GM21526 (cell line): ENCODE results near the gene CDC34.
A peak's percentile ranks its signal among the peaks of the same experiment; 100 is the strongest.

Source experiments
- ATAC-seq: cut with Tn5 transposase; IDR thresholded peaks from one replicate; pipeline ENCODE4 v1.9.1; 2021; ENCODE audit warnings: moderate library complexity; ENCODE audit not compliant: unreplicated experiment, low FRiP score

The CDC34 gene

DNA sequence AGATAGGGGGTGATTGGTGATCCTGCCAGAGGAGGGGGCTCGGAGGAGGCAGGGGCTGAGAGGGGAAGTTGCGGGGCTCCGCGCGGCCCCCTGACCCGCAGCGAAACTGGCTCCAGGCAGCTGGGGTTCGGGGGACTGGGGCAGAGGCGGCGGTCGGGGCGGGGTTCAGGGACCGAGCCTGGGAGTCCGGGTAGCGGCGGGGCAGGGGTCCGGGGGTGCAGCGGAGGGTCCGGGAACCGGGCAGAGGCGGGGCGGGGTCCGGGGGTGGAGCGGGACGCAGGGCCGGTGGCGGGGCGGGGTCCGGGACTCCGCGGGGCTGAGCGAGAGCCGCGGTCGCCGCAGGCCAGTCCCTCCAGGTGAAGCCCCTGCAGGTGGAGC, 34.1 kb upstream of the CDC34 start:
- ATAC-seq = no peak

DNA sequence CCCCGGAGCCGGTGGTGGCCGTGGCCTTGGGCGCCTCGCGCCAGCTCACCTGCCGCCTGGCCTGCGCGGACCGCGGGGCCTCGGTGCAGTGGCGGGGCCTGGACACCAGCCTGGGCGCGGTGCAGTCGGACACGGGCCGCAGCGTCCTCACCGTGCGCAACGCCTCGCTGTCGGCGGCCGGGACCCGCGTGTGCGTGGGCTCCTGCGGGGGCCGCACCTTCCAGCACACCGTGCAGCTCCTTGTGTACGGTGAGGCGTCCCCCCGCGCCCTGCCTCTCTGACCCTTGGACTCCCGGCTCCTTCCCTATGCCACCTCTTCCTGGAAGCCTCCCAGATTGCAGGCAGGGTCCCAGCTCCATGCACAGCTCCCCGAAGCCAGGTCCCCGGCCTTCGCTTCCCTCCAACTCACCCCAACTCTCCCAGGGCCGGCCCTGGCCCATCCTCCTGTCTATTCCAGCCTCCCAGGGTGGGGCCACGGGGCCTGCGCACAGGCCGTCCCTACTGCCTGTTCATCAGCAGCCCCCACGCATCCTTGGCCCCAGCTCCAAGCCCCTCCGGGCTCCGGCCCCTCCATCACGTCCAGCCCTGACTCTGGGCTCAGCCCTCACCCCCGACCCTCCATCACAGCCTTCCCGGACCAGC, 33.6 kb upstream of the CDC34 start:
- ATAC-seq = no peak

DNA sequence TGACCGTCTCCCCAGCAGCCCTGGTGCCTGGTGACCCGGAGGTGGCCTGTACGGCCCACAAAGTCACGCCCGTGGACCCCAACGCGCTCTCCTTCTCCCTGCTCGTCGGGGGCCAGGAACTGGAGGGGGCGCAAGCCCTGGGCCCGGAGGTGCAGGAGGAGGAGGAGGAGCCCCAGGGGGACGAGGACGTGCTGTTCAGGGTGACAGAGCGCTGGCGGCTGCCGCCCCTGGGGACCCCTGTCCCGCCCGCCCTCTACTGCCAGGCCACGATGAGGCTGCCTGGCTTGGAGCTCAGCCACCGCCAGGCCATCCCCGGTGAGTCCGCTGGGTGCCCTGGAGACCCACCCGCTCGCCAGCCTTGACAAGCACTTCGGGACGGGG, 33.1 kb upstream of the CDC34 start:
- ATAC-seq = no peak

DNA sequence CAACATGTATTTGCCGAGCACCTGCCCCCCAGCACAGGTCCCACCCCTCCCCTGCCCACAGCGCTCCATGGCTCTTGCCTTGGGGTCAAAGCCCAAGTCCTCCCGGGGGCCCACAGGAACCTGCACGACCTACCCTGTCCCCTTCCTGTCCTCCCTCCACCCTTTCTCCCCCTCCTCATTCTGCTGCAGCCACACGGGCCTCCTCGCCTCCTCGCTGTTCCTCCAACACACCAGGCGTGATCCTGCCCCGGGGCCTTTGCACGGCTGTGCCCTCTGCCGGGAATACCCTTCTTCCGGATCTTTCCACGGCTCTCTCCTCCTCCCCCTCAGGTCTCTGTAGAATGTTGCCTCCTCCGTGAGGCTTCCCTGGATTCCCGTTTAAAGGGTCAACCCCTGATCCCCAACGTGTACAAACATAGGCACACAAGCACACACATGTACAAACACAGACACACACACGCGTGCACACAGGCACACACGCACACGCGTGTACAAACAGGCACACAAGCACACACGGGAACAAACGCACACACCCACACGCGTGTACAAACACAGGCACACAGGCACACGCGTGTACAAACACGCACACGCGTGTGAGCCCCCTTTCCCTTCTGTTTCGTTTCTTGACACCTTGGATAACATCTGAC, 32.5 kb upstream of the CDC34 start:
- ATAC-seq = no peak

DNA sequence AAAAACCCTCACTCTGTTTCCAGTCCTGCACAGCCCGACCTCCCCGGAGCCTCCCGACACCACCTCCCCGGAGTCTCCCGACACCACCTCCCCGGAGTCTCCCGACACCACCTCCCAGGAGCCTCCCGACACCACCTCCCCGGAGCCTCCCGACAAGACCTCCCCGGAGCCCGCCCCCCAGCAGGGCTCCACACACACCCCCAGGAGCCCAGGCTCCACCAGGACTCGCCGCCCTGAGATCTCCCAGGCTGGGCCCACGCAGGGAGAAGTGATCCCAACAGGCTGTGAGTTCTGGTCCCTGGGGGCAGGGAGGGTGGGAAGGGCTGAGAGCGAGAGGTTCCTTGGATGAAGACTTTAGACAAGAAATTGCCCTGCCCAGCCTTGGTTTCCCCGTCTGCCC, 29.9 kb upstream of the CDC34 start:
- no peak for ATAC-seq

DNA sequence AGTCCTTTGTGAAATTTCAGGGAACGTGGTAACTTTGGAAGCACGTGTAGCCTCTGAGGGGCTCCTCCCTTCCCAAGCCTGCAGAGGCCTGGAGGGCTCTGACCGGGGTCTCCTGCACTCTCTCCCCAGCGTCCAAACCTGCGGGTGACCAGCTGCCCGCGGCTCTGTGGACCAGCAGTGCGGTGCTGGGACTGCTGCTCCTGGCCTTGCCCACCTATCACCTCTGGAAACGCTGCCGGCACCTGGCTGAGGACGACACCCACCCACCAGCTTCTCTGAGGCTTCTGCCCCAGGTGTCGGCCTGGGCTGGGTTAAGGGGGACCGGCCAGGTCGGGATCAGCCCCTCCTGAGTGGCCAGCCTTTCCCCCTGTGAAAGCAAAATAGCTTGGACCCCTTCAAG, 26.9 kb upstream of the CDC34 start:
- no peak for ATAC-seq

DNA sequence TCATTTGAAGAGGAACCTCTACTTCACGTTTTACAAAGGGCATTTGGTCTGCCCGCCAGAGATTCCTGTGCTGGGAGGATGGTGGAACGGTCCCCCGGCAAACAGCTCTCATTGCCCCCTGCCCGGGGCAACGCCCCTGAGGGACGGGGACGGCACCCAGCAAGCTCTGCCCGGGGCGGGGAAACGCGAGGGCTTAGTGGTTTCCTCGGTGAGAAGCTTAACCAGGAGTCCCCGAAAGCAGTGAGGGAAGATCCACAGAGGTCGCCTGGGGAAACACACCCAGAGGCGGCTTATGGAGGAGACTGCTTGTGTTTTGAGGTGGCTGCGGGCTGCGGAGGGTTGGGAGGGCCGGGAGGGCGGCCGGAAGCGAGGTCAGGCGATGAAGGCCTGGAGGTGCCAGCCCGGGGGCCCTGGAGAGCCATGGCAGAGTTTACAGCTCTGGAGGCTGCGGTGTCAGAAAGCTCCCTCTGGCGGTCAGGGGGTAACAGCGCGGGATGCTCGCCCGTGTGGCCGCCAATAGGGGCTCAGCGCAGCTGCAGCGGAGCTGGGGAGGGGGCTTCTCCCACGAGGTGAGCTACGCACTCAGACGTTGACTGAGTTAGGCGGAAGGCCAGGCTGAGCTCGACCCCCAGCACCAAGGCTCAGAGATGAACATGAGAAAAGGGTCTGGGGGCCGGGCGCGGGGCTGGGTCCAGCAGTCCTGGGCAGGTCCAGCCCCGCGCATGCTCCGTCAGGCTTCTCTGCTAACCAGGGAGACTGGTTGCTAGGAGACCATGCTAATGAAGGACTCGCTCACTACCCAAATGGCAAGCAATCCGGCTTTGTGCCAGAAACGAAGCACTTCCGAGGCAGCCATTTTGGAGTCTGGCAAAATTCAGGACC, 24.9 kb upstream of the CDC34 start:
- peak; percentile 54 for ATAC-seq

DNA sequence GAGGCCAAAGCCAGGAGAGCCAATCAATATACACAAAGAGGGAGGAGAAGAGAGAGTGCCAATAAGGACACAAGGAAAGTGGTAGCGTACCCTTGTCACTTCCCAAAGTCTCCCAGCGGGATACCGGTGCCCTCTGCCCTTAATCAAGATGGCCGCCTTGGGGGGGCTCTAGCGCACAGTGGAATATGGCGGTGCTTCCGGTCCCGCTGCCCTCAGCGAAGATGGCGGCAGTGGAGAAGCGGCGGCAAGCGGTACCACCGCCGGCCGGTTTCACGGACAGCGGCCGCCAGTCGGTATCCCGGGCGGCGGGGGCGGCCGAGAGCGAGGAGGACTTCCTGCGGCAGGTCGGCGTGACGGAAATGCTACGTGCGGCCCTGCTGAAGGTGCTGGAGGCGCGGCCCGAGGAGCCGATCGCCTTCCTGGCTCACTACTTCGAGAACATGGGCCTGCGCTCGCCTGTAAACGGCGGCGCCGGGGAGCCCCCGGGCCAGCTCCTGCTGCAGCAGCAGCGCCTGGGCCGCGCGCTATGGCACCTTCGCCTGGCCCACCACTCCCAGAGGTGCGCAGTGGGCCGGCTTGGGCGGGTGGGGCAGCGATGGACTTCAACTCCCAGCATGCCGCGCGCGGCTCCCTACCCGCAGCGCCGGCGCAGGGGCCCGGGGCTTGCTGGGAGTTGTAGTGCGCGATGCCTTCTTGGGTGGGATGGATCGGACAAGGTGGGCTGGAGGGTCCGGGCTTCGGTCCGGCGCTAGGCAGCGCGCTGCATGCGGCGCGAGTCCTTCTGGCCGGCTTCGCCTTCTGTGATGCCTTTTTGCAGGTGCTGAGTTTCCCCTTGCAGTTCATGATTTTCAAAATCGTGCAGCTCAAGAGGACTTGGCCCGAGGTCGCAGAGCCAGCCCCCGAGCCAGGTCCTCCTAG, 24.0 kb upstream of the CDC34 start, which contains the start of gene TPGS1:
TPGS1 (plus strand) TSS at position 212 of the 918 bp plus-strand sequence; CDS start at position 222, 10 bp downstream.
- peak; percentile 47 for ATAC-seq

DNA sequence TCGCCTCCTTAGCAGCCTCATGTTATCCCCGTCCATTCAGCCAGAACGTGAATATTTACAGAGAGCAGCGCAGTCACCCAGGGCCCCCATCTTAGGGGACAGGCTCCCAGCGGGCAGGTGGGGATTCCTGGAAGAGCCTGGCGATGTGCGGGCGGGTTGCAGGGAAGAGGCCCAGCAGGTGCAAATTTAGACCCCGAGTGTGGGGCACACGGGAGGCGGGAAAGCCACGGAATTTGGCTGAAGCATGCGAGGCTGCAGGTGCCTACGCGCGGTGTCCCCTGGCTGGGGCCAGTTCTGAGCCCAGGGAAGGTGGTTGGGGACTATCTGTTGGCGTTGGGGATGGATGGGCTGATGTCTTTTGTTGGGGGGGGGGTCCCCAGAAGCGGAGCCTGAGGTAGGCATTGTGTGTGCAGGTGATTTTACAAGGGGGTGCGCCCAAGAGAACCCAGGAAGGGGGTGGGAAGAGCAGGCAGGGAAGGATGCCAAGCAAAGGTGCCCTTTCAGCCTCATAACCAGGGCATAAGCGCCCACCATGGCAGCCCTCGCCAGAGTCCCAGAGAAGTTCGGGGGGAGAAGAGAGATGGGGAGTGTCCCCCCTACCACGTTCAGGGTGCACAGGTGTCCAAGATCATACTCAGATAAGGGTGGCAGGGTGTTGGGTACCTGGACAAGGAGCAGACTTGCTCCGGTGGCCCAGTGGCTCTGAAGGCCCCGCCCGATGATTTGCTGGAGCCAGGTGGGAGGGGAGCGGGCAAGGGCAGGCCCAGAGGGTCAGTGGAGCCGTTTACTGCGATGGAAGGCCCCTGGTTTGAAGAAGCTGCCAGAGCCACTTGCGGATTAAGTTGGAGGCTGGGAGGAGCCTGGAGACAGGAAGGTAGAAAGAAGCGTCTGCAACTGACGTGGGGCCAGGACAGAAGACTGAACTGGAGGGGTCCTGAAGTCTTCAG, 23.1 kb upstream of the CDC34 start:
- no peak for ATAC-seq

DNA sequence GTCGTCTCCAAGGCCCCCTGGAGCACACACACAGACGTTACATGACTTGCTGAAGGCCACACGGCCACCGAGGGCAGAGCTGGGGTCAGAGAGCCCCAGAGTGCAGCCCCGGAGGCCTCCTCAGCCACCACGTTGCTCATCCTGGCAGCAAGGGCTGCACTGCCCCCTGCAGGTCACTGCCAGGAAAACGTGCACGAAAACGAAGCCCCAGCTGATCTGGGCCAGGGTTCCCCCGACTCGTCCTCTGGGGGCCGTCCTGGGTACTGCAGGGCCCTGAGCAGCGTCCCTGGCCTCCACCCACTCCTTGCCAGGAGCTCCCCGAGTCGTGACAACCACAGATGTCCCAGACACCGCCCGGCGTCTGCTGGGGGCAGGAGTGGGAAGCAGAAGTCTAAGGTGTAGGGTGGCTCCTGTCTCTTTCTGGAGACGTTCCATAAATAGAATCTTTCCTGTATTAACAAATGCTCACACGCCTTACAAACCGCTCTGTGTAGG, 20.9 kb upstream of the CDC34 start:
- peak; percentile 29 for ATAC-seq

DNA sequence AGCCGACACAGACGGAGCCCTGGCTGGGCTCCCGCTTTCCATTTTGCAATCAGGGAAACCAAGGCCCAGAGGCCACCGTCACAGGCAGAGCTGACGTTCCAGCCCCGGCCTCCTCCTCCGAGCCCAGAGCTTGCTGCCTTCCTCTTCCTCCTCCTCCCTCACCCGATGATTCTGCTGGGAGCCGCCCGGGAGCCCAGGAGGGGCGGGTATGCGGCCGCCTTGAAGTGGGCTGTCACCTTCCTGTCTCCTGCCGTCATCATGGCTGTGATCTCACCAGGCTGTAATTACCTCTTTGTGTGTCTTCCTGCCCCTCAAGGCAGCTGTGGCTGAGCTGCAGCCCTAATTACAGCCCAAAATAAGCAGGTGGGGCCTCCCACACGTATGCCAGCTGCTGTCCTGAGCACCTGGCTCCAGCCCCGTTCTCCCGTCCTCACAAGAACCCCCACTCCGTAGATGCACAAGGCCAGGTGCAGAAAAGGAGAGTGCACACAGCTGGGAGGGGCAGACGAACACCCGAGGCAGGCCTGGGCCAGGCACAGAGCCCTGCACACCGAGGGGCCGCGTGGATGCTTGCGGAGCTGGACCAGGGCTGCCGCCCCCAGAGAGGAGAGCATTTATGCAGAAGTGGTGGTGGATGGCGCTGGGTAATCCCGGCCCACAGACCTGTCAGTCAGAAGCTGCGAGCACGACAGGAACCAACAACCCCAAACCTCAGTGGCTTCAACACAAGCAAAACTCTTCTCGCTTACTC, 20.3 kb upstream of the CDC34 start:
- no peak for ATAC-seq

DNA sequence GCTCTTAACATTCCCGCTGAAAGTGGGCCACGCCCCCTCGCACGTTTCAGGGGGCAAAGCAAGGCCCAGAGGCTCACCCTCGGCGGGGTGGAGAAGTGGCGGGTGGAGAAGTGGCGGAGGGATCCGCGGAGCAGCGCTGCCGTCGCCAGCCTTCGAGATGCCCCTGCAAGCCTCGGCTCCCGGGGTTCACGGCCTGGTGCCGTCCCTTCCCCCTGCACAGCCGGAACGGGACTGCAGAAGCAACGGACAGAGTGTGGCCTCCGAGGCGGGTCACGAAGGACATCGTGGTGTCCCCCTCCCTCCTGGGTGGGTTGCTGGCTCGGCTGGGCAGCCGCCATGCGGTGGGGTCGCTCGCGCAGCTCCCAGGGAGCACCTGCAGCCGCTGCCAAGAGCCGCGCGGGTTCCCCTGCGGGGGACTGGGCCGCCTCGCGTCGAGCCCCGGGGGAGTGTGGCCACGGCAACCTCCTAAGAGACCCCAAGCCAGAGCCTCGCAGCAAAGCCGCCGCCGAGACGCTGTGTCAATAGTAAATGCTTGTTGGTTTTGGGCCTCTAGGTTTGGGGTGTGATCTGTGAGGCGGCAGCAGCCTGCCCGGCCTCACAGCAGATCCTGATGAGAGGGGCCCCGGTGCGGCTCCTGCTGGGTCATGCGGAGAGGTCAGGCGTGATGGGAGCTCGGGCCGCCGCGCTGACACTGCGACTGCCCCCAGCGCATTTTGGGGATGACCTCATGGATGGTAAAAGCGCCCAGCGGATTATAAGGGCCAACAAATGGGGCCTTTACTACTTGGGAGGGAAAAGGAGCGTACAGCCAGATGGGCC, 18.8 kb upstream of the CDC34 start:
- no peak for ATAC-seq

DNA sequence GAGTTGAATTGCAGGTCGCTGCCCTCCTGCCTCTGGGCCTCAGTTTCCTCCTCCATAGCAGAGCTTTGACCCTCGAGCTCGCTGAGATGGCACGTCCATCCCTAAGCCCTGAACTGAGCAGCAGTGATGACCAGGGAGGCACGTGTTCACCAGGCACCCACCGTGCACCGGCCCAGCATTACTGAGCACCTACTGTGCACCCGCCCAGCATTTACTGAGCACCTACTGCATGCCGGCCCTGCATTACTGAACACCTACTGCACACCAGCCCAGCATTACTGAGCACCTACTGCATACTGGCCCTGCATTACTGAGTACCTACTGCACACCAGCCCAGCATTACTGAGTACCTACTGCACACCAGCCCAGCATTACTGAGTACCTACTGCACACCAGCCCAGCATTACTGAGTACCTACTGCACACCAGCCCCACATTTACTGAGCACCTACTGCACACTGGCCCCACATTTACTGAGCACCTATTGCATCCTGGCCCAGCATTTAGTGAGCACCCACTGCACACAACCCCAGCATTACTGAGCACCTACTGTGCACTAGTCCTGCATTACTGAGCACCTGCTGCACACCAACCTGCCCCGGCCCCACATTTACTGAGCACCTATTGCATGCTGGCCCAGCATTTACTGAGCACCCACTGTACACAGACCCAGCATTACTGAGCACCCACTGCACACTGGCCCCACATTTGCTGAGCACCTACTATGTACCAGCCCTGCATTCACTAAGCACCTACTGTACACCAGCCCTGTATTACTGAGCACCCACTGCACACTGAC, 18.0 kb upstream of the CDC34 start:
- ATAC-seq = no peak

DNA sequence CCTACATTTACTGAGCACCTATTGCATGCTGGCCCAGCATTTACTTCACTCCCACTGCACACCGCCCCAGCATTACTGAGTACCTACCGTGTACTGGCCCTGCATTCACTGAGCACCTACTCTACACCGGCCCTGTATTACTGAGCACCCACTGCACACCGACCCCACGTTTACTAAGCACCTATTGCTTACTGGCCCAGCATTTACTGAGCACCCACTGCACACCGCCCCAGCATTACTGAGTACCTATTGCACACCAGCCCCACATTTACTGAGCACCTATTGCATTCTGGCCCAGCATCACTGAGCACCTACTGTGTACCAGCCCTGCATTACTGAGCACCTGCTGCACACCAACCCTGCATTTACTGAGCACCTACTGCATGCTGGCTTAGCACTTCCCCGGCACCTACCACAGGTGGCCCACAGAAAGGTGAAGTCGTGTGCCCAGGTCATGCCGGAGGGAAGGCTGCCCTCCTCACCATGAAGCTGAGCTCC, 17.3 kb upstream of the CDC34 start:
- ATAC-seq = no peak

DNA sequence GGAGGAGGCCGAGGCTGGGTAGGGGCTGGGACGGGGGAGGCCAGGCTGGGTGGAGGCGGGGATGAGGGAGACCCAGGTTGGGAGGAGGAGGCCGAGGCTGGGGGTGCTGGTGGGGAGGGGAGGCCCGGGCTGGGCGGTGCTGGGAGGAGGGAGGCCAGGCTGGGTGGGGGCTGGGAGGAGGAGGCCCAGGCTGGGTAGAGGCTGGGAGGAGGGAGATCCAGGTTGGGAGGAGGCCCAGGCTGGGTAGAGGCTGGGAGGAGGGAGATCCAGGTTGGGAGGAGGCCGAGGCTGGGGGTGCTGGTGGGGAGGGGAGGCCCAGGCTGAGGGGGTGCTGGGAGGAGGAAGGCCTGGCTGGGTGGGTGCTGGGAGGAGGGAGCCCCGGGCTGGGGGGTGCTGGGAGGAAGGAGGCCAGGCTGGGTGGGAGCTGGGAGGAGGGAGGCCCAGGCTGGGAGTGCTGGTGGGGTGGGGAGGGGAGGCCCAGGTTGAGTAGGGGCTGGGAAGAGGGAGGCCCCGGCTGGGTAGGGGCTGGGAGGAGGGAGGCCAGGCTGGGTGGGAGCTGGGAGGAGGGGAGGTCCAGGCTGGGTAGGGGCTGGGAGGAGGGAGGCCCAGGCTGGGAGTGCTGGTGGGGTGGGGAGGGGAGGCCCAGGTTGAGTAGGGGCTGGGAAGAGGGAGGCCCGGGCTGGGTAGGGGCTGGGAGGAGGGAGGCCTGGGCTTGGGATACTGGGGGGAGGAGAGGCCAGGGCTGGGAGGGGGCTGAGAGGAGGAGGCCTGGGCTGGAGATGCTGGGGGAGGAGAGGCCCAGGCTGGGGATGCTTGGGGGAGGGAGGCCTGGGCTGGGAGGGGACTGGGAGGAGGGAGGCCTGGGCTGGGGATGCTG, 13.6 kb upstream of the CDC34 start:
- ATAC-seq = no peak
